HUES48 (cell line): Measurements from ENCODE around the gene PML.

Source experiments
- H3K27ac ChIP-seq: one replicate; pipeline ENCODE4 v1.7.0; 2013; ENCODE audit warnings: low read depth, low read length, inconsistent platforms
- H3K27me3 ChIP-seq: 2 replicates; pipeline ENCODE4 v1.6.1; 2013; ENCODE audit warnings: mild to moderate bottlenecking, low read length; ENCODE audit not compliant: control insufficient read depth, insufficient read depth
- H3K36me3 ChIP-seq: 2 replicates; pipeline ENCODE4 v1.6.1; 2013; ENCODE audit warnings: low read length; ENCODE audit not compliant: control insufficient read depth, insufficient read depth
- H3K4me1 ChIP-seq: 2 replicates; pipeline ENCODE4 v1.6.1; 2013; ENCODE audit warnings: mild to moderate bottlenecking, low read length; ENCODE audit not compliant: control insufficient read depth, insufficient read depth
- H3K4me3 ChIP-seq: 2 replicates; pipeline ENCODE4 v1.5.1; 2013; ENCODE audit warnings: mild to moderate bottlenecking, low read depth, low read length
- H3K9ac ChIP-seq: 2 replicates; pipeline ENCODE4 v1.6.1; 2013; ENCODE audit warnings: mild to moderate bottlenecking, low read depth, low read length, moderate library complexity
- H3K9me3 ChIP-seq: 2 replicates; pipeline ENCODE4 v1.6.1; 2013; ENCODE audit warnings: low read length; ENCODE audit not compliant: control insufficient read depth, insufficient read depth

Gene PML

DNA sequence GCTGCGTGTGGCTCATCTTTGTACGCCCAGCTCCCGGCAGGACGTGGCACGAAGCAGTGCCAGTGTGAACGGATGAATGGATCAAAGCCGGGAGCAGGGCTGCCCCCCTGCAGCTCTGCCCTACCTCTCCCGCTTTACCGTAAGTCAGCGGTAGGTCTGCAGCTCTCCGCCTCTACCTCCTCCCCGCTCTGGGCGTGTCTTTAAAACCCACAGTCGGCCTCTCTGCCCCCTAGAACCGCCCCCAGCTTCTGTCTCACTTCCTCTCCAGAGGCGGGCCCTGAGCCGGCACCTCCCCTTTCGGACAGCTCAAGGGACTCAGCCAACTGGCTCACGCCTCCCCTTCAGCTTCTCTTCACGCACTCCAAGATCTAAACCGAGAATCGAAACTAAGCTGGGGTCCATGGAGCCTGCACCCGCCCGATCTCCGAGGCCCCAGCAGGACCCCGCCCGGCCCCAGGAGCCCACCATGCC is at the start of gene PML:
Gene PML (plus strand): TSS at position 304 of the 471 bp plus-strand sequence. CDS start 97 bp downstream, at position 401.
- H3K9ac ChIP-seq, result peak within 1 kb of the TSS; percentile 59
- H3K9me3 ChIP-seq, result no peaks in the 10 kb centered on the region
- peak within 1 kb of the TSS; percentile 93 for H3K4me3 ChIP-seq
- H3K27me3 ChIP-seq, result no peaks in the 10 kb centered on the region; the same call in 1 of the 2 replicates
- H3K36me3 ChIP-seq, result peaks cover 21% of the 10 kb centered on the region
- H3K27ac ChIP-seq, result peak within 1 kb of the TSS; percentile 64
- peaks cover 9% of the 10 kb centered on the region for H3K4me1 ChIP-seq

DNA sequence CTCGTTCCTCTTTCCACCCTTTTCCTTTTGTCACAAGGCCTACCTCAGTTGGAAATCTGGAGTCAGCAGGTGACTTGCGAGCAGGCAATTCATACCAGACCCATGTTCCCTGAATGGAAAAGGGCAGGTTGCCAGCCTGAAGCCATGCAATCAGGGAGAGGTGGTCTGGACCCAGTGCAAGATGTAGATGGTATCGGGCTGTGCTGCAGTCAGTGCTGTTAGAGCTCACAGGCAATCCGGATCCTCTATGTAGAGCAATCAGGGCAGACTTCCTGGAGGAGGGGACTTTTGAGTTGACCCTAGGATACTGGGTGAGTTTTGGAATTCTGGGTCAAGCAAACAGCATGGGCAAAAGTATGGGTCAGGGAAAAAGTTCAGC is 49.4 kb upstream of the PML start:
- Histone ChIP-seq H3K9ac (no peak overlapping the region), H3K4me3 (no peak overlapping the region), H3K9me3 (no peaks in the 10 kb centered on the region), H3K36me3 (no peaks in the 10 kb centered on the region), H3K4me1 (no peaks in the 10 kb centered on the region), H3K27ac (no peak overlapping the region), H3K27me3 (no peaks in the 10 kb centered on the region)

DNA sequence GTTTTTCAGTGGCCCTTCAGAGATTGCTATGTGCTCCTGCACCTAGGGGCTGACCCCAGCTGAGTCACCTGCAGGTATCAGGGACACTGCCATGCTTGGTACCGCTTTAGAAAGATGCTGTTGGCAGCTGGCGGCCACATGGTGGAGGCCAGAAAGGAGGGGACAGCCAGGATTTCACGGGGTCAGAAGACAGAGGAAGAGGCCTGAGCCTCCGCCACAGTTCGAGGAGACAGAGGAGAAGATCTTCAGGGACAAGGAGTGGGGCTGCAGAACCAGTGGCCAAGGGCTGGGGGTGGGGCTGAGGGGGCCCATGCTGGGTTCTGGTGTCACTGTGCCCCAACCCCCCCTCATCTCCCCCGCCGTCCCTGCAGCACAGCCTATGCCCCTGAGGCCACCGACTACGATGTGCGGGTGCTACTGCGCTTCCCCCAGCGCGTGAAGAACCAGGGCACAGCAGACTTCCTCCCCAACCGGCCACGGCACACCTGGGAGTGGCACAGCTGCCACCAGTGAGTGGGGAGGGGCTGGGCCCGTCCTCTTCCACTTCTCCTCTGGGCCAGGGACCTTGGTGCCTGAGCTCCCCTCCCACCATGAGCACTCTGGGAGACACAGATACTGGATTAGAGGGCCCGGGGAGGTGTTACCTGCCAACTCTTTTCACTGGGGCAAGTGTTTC is 48.3 kb upstream of the PML start:
- Histone ChIP-seq H3K4me3 (no peak overlapping the region), H3K9ac (no peak overlapping the region), H3K9me3 (no peaks in the 10 kb centered on the region), H3K27ac (no peak overlapping the region), H3K36me3 (no peaks in the 10 kb centered on the region), H3K27me3 (no peaks in the 10 kb centered on the region), H3K4me1 (0 out of 2 replicates have a peak, but pooled peaks cover 4% of the 10 kb centered on the region)

- no peak overlapping the region for H3K9ac ChIP-seq
- H3K36me3 ChIP-seq, result no peaks in the 10 kb centered on the region
- H3K9me3 ChIP-seq, result no peaks in the 10 kb centered on the region
- H3K27me3 ChIP-seq, result no peaks in the 10 kb centered on the region
- no peak overlapping the region for H3K4me3 ChIP-seq
- peaks cover 11% of the 10 kb centered on the region for H3K4me1 ChIP-seq
- H3K27ac ChIP-seq, result no peak overlapping the region
These were observed 47.6 kb upstream of the PML start for GRCh38 chr15:73946795-73947370.

DNA sequence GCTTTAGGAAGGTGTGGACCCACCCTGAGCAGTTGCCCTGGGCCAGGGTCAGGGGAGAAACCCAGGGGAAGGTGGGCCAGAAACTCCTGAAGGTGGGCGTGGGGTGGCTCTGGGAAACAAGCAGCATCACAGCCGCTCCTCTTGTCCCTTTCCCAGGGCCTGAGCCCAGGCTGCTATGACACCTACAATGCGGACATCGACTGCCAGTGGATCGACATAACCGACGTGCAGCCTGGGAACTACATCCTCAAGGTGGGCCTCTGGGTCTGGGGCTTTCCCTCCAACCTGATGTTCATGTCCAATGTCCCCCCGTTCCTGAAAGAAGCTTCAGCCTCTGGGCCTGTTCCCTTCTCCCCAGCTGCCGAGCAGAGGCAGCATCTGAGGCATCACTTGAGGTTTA is 46.9 kb upstream of the PML start:
- no peaks in the 10 kb centered on the region for H3K27me3 ChIP-seq
- H3K27ac ChIP-seq, result no peak overlapping the region
- H3K36me3 ChIP-seq, result no peaks in the 10 kb centered on the region
- no peak overlapping the region for H3K4me3 ChIP-seq
- no peaks in the 10 kb centered on the region for H3K9me3 ChIP-seq
- no peak overlapping the region for H3K9ac ChIP-seq
- H3K4me1 ChIP-seq, result peaks cover 14% of the 10 kb centered on the region

GRCh38 chr15:73948396-73948795 is 46.1 kb upstream of the PML start:
- no peaks in the 10 kb centered on the region for H3K36me3 ChIP-seq
- H3K4me1 ChIP-seq, result peaks cover 14% of the 10 kb centered on the region
- no peak overlapping the region for H3K4me3 ChIP-seq
- H3K27ac ChIP-seq, result no peak overlapping the region
- no peaks in the 10 kb centered on the region for H3K9me3 ChIP-seq
- no peaks in the 10 kb centered on the region for H3K27me3 ChIP-seq
- no peak overlapping the region for H3K9ac ChIP-seq

DNA sequence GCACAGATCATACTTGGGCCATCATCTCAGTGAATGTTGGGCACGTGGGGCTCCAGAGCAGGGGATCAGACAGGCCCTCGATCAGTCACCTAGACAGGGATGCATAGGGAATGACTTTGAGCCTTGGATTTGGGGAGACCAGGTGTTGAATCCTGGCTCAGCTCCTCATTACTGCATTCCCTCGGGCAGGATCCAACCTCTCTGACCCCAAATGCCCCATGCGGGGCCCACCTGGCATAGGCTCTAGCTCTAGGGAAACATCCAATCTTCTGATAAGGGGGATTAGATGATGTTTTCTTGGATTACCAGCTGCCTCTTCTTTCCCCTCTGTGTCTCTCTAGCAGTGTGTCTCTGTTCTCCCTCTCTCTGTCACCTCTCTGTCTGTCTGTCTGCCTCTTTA is 45.5 kb upstream of the PML start:
- Histone ChIP-seq H3K4me1 (peaks cover 14% of the 10 kb centered on the region), H3K4me3 (no peak overlapping the region), H3K36me3 (no peaks in the 10 kb centered on the region), H3K9me3 (no peaks in the 10 kb centered on the region), H3K9ac (no peak overlapping the region), H3K27me3 (no peaks in the 10 kb centered on the region), H3K27ac (no peak overlapping the region)

DNA sequence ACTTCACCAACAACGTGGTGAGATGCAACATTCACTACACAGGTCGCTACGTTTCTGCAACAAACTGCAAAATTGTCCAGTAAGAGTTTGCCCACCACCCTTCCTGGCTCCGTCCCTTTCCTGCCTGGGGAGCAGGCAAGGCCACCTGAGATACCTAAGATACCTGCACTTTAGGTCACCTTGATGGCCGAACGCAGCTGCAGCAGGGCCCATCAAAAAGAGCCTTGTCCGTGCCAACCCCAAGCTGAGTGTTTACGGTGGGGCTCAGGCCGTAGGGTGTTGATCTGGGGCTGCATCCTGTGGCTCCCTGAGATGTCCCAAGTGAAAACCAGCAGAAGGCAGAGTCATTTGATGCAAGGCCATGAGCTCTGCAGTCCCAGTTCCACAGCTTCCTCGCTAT is 45.0 kb upstream of the PML start:
- Histone ChIP-seq H3K36me3 (no peaks in the 10 kb centered on the region), H3K27me3 (no peaks in the 10 kb centered on the region), H3K27ac (no peak overlapping the region), H3K9me3 (no peaks in the 10 kb centered on the region), H3K4me1 (peaks cover 14% of the 10 kb centered on the region), H3K9ac (no peak overlapping the region), H3K4me3 (no peak overlapping the region)

DNA sequence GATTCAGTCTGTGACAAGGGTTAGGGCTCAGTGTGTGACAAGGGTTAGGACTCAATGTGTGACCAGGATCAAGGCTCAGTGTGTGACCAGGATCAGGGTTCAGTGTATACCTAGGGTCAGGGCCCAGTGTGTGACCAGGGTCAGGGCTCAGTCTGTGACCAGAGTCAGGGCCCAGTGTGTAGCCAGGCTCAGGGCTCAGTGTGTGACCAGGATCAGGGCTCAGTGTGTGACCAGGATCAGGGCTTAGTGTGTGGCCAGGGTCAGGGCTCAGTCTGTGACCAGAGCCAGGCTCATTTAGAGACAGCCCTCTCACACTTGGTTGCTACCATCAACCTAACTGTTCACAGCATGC is 44.1 kb upstream of the PML start:
- Histone ChIP-seq H3K4me1 (peaks cover 14% of the 10 kb centered on the region), H3K36me3 (no peaks in the 10 kb centered on the region), H3K27ac (peak overlapping the region; percentile 4), H3K27me3 (no peaks in the 10 kb centered on the region), H3K9ac (no peak overlapping the region), H3K9me3 (no peaks in the 10 kb centered on the region), H3K4me3 (no peak overlapping the region)

DNA sequence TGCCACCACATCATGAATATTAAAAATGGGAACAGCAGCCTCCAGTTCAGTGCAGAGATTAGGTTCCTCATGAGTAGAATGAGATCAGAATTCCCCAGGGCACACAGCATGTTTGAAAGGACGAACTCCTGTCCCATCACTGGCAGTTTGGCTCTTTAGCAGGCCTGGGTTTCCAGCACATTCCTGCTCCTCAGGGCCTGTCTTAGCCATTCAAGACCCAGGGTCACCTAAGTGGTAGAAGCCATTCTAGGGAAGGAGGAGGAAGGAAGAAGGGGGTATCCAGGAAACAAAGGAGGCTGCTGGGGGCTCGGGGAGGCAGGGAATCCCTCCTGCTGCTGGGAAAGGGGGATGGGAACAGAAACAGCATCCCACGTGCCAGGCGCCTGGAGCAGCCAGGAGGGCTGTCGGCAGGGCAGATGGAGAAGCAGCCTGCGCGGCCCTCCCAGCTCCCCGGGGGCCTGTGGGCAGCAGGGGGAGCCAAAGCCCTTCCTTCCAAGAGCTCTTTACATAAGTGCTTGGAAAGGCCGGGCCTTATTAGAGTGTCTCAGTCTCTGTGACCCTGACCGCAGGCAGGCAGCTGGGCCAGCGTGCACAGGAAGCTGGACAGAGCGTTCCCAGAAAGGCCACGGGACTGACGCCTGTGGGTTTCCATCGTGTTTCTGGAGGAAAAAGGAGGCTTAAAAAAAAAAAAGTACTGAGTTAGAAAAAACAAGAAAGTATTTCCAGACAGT is 43.5 kb upstream of the PML start:
- Histone ChIP-seq H3K27ac (peak overlapping the region; percentile 39), H3K9me3 (no peaks in the 10 kb centered on the region), H3K36me3 (no peaks in the 10 kb centered on the region), H3K4me3 (no peak overlapping the region), H3K9ac (no peak overlapping the region), H3K4me1 (peaks cover 14% of the 10 kb centered on the region), H3K27me3 (no peaks in the 10 kb centered on the region)

DNA sequence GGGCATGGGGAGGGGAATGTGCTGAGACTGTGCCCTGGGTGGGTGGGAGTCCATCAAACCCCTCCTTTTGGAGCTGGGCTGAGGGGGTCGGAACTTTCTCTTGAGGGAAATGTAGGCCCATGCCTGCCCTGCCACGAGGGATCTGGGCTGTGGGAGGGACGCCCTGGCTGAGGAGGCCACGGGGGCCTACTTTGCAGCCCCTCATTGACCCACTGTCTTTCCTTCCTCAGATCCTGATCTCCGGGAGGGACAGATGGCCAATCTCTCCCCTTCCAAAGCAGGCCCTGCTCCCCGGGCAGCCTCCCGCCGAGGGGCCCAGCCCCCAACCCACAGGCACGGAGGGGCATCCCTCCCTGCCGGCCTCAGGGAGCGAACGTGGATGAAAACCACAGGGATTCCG is 42.9 kb upstream of the PML start:
- Histone ChIP-seq H3K27me3 (no peaks in the 10 kb centered on the region), H3K27ac (peak overlapping the region; percentile 39), H3K4me1 (peaks cover 14% of the 10 kb centered on the region), H3K9me3 (no peaks in the 10 kb centered on the region), H3K9ac (no peak overlapping the region), H3K4me3 (no peak overlapping the region), H3K36me3 (no peaks in the 10 kb centered on the region)
